ENCODE data around the gene NAALADL2. TPM values are rescaled to one million over a fixed set of nuclear protein-coding genes. Genes with fewer than 3 reads are reported as not detected.
"Not testable (repeated sequence)": the region's sequence is repeated elsewhere in the genome, so short reads cannot be mapped to it uniquely, and the experiment has no call there.

Gene NAALADL2
- total RNA-seq, 4 donors from 2014 or later = 0.85 to 6.3 (median 1.6) TPM

DNA sequence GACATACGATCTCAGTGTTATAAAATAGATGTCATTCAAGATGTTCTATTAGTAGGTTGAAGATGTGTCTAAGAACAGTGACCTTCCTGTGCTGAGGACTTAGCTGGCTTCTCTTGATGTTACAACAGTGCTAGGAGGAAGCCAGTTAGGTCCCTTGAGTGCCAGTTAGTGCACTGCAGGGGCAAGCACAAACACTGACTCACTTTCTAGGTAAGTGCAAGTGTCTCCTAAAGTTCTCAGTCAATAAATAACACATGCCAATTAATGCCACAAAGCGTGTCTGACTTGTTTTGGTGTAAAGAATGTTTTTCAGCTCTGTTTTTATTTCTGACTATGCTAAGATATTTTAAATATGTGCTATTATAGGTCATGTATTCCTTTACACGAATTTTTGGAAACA lies 211.8 kb downstream of the NAALADL2 start:
- no peak for TF ChIP-seq POLR2A (IDR thresholded peaks at IDR 0.05)
- TF ChIP-seq, protein P1, sequence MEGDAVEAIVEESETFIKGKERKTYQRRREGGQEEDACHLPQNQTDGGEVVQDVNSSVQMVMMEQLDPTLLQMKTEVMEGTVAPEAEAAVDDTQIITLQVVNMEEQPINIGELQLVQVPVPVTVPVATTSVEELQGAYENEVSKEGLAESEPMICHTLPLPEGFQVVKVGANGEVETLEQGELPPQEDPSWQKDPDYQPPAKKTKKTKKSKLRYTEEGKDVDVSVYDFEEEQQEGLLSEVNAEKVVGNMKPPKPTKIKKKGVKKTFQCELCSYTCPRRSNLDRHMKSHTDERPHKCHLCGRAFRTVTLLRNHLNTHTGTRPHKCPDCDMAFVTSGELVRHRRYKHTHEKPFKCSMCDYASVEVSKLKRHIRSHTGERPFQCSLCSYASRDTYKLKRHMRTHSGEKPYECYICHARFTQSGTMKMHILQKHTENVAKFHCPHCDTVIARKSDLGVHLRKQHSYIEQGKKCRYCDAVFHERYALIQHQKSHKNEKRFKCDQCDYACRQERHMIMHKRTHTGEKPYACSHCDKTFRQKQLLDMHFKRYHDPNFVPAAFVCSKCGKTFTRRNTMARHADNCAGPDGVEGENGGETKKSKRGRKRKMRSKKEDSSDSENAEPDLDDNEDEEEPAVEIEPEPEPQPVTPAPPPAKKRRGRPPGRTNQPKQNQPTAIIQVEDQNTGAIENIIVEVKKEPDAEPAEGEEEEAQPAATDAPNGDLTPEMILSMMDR (IDR thresholded peaks at IDR 0.05) = no peak
- DNase-seq = no peak
- intact Hi-C loops (cut with DNase I) = no loop called here
- Histone ChIP-seq H3K27ac (no peak overlapping the region), H3K4me3 (no peak overlapping the region), H3K9me3 (no peaks in the 10 kb centered on the region), H3K4me1 (no peaks in the 10 kb centered on the region), H3K27me3 (no peaks in the 10 kb centered on the region), H3K36me3 (no peaks in the 10 kb centered on the region)
- WGBS, 2 donors = 49 to 60% methylated on average over 3 of the region's 3 CpGs

DNA sequence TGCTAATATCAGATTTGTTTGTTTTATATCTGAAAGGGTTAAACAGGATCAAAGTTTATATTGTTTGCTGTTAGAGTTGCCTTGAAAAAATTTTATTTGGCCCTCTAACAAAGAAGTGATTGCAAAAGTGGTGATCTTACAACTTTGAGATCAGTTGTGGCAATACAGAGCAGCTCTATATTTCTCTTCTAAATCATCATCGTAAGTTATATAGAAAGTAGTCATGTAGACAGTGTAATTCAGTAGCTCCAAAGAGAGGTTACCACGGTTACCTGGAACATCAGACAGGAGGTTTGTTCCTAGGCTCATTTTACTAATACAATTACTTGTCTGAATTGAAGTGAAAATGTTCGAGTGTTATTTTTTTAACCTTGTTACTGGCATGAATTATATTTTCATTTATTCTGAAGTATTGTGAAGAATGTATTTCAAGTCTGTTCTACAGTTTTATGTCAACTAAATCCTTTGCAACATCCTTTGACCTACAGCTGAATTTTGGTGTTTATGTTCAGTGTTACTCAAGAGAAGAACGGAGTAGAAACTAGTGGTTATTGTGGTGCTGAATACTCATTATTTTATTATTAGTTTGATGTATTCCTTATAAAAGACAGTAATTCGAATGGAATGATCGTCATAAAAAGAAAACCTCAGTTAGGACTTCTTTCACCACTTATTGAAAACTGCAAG lies 214.2 kb downstream of the NAALADL2 start:
- WGBS, 2 donors = 68 to 73% methylated on average over 6 of the region's 6 CpGs
- no peaks in the 10 kb centered on the region for H3K4me1 ChIP-seq
- no peak for TF ChIP-seq POLR2A (IDR thresholded peaks at IDR 0.05)
- TF ChIP-seq, protein P1 (IDR thresholded peaks at IDR 0.05) = no peak
- H3K27ac ChIP-seq = no peak overlapping the region
- DNase-seq = no peak
- intact Hi-C loops (cut with DNase I) = no loop called here
- H3K4me3 ChIP-seq = no peak overlapping the region
- H3K27me3 ChIP-seq = no peaks in the 10 kb centered on the region
- no peaks in the 10 kb centered on the region for H3K9me3 ChIP-seq
- H3K36me3 ChIP-seq = no peaks in the 10 kb centered on the region

DNA sequence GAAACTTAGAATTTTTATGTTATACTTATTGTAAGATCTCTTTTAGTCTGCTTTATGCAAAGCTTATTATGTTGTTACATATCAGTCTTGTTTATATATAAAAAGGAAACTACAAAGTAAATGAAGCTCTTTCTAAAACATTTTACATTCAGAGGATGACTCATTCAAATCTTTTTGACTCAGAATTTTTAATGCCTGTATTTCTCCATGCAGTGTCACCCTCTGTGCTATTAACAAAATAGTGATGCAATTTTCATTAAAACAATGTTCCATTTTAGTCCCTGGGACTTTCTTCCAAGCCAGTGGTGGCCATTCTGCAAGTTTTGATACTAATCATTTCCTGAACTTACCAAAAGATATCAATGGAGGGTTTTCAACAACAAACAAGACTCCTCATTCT lies 216.1 kb downstream of the NAALADL2 start:
- TF ChIP-seq POLR2A (IDR thresholded peaks at IDR 0.05) = no peak
- TF ChIP-seq, protein P1 (IDR thresholded peaks at IDR 0.05) = no peak
- intact Hi-C loops (cut with DNase I) = no loop called here

DNA sequence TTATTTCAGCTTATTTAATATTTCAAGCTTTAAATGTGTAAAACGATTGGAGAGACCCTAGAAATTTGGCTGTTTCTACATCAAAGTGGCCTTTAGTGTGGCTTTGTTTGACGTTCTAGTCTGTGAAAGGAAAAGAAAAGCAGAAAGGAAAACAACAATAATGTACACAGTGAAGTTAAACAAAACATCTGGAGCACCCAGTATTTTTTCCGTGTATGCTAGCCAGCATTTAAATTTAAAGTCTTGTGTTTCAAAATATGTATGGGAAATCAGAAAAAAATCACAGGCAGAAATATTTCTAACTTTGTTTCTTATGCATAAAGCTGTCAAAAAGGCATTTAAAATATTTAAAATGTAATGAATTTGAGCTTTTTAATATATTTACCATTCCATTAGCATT lies 218.1 kb downstream of the NAALADL2 start:
- no peak for DNase-seq
- Histone ChIP-seq H3K36me3 (no peaks in the 10 kb centered on the region), H3K4me1 (no peaks in the 10 kb centered on the region), H3K9me3 (no peaks in the 10 kb centered on the region), H3K4me3 (no peak overlapping the region), H3K27me3 (no peaks in the 10 kb centered on the region), H3K27ac (no peak overlapping the region)
- 29 to 41% methylated on average over 3 of the region's 3 CpGs for WGBS, 2 donors
- TF ChIP-seq, protein P1 (IDR thresholded peaks at IDR 0.05) = no peak
- no peak for TF ChIP-seq POLR2A (IDR thresholded peaks at IDR 0.05)
- intact Hi-C loops (cut with DNase I) = no loop called here

More for the DNA sequence above, 216.1 kb downstream of the NAALADL2 start:
- H3K36me3 ChIP-seq = no peaks in the 10 kb centered on the region
- no peak overlapping the region for H3K4me3 ChIP-seq
- H3K27ac ChIP-seq = no peak overlapping the region
- no peaks in the 10 kb centered on the region for H3K27me3 ChIP-seq
- DNase-seq = no peak
- no peaks in the 10 kb centered on the region for H3K9me3 ChIP-seq
- no peaks in the 10 kb centered on the region for H3K4me1 ChIP-seq

DNA sequence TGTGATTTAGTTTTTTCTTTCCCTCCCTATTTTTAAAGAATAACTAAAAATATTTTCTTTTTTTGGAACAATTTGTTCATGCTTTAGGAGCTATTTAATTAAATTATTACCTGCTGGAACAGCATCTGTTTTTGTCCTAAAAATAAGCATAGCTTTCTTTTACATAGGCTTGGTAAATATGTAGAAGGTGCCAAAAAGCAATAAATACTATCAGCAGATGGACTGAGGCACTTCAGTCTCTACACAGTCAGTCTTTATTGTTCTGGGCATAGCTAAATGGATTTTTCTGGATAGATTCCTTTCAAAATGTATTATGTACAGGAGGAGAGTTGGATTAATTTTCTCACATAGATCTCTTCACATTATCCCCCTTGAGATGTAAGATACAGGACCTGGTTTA lies 223.5 kb downstream of the NAALADL2 start:
- intact Hi-C loops (cut with DNase I) = no loop called here
- H3K4me3 ChIP-seq = no peak overlapping the region
- TF ChIP-seq POLR2A (IDR thresholded peaks at IDR 0.05) = no peak
- TF ChIP-seq, protein P1 (IDR thresholded peaks at IDR 0.05) = no peak
- no peaks in the 10 kb centered on the region for H3K27me3 ChIP-seq
- H3K27ac ChIP-seq = no peak overlapping the region
- DNase-seq = no peak
- no peaks in the 10 kb centered on the region for H3K4me1 ChIP-seq
- H3K9me3 ChIP-seq = no peaks in the 10 kb centered on the region
- no peaks in the 10 kb centered on the region for H3K36me3 ChIP-seq

DNA sequence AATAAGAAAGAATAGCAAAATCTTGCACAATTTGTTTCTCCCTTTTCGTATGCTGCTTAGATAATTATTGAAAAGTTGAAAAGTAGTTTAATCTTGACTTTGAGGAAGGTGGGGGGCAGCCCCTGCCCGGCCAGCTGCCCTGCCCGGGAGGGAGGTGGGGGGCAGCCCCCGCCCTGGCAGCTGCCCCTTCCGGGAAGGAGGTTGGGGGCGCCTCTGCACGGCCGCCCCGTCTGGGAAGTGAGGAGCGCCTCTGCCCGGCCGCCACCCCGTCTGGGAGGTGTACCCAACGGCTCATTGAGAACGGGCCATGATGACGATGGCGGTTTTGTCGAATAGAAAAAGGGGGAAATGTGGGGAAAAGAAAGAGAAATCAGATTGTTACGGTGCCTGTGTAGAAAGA lies 228.0 kb downstream of the NAALADL2 start:
- H3K4me3 ChIP-seq; H3K27me3 ChIP-seq; DNase-seq; H3K9me3 ChIP-seq; H3K4me1 ChIP-seq; H3K36me3 ChIP-seq; intact Hi-C loops (cut with DNase I); H3K27ac ChIP-seq: not testable (repeated sequence)
- 84 to 92% methylated on average over 4 to 16 of the region's 19 CpGs for whole genome bisulfite sequencing, 2 donors
